Lower lobe of right lung (tissue), 2 donors: ENCODE data around the gene UTS2. TPM values are rescaled to one million over a fixed set of nuclear protein-coding genes. Genes with fewer than 3 reads are reported as not detected.

Experiments
- ATAC-seq, 2 donors: fragments of 200-7000 bp; cut with Tn5 transposase; one replicate each; pipeline ENCODE4 v1.9.1; 2020 to 2022; ENCODE audit warnings: mild to moderate bottlenecking in 2 of 2, moderate library complexity in 2 of 2
- DNase-seq: peaks from one replicate; pipeline ENCODE4 v3.0.0-alpha.2; 2020
- H3K27ac ChIP-seq: fragments of 200-600 bp; one replicate; pipeline ENCODE4 v1.8.0; 2022
- H3K27me3 ChIP-seq: fragments of 200-600 bp; one replicate; pipeline ENCODE4 v1.8.0; 2022; ENCODE audit warnings: low read depth
- H3K36me3 ChIP-seq: fragments of 200-600 bp; one replicate; pipeline ENCODE4 v1.8.0; 2022; ENCODE audit warnings: mild to moderate bottlenecking
- H3K4me1 ChIP-seq: fragments of 200-600 bp; one replicate; pipeline ENCODE4 v1.8.0; 2022
- H3K4me3 ChIP-seq: fragments of 200-600 bp; one replicate; pipeline ENCODE4 v1.8.0; 2022; ENCODE audit warnings: mild to moderate bottlenecking
- H3K9me3 ChIP-seq: fragments of 200-600 bp; one replicate; pipeline ENCODE4 v1.8.0; 2022
- intact Hi-C: fragments of 100-400 bp; cut with DNase I; formaldehyde crosslinking; loops from one replicate; pipeline ENCODE4 v1.11.0; 2022
- long read RNA-seq: library from polyadenylated mRNA; unstranded; transcript quantifications from one replicate; pipeline ENCODE4 v2.0.0, GENCODE V29; 2021
- total RNA-seq: library from RNA; stranded (reverse); fragmentation: NEBNext Ultra II Directional; extraction: Animal tissue kit (Norgen Biotek cat#: 25700); gene quantifications from one replicate; pipeline ENCODE4 v1.2.1, GENCODE V29; 2021
- TF ChIP-seq, protein P1 (sequence below): fragments of 200-600 bp; IDR thresholded peaks from one replicate; pipeline ENCODE4 v1.8.0; 2022; ENCODE audit warnings: antibody characterized with exemption, mild to moderate bottlenecking
- donor health status: DM: no; HTN: yes; CAD: no; lungs with severe emphysema.

The UTS2 gene
- not detected for total RNA-seq
- long read RNA-seq = 0 reads

GRCh38 chr1:7852804-7853683 is at the start of gene UTS2:
Gene UTS2, minus strand, starts transcription at chr1:7853065. Its CDS starts 62 bp downstream, at chr1:7853003.
- no peak for DNase-seq
- intact Hi-C loops = no loop called here
- no peaks in the 10 kb centered on the region for H3K9me3 ChIP-seq
- H3K4me1 ChIP-seq = no peaks in the 10 kb centered on the region
- H3K27ac ChIP-seq = no peak within 1 kb of the TSS
- H3K36me3 ChIP-seq = no peaks in the 10 kb centered on the region
- no peak within 1 kb of the TSS for H3K4me3 ChIP-seq
- no peaks in the 10 kb centered on the region for H3K27me3 ChIP-seq
- no peak for ATAC-seq
- TF ChIP-seq, protein P1, sequence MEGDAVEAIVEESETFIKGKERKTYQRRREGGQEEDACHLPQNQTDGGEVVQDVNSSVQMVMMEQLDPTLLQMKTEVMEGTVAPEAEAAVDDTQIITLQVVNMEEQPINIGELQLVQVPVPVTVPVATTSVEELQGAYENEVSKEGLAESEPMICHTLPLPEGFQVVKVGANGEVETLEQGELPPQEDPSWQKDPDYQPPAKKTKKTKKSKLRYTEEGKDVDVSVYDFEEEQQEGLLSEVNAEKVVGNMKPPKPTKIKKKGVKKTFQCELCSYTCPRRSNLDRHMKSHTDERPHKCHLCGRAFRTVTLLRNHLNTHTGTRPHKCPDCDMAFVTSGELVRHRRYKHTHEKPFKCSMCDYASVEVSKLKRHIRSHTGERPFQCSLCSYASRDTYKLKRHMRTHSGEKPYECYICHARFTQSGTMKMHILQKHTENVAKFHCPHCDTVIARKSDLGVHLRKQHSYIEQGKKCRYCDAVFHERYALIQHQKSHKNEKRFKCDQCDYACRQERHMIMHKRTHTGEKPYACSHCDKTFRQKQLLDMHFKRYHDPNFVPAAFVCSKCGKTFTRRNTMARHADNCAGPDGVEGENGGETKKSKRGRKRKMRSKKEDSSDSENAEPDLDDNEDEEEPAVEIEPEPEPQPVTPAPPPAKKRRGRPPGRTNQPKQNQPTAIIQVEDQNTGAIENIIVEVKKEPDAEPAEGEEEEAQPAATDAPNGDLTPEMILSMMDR = no peak

- TF ChIP-seq, protein P1 = no peak
- Histone ChIP-seq H3K27ac (no peak overlapping the region), H3K4me1 (peaks cover 6% of the 10 kb centered on the region), H3K36me3 (no peaks in the 10 kb centered on the region), H3K9me3 (no peaks in the 10 kb centered on the region), H3K27me3 (no peaks in the 10 kb centered on the region), H3K4me3 (no peak overlapping the region)
- ATAC-seq = no peak
- intact Hi-C loops = loop anchor here (10.0 kb wide), 1 partner anchor 235 kb away; no protein-coding TSS in a partner anchor
- no peak for DNase-seq
Measured at GRCh38 chr1:7899741-7900140, 46.9 kb upstream of the UTS2 start.

DNA sequence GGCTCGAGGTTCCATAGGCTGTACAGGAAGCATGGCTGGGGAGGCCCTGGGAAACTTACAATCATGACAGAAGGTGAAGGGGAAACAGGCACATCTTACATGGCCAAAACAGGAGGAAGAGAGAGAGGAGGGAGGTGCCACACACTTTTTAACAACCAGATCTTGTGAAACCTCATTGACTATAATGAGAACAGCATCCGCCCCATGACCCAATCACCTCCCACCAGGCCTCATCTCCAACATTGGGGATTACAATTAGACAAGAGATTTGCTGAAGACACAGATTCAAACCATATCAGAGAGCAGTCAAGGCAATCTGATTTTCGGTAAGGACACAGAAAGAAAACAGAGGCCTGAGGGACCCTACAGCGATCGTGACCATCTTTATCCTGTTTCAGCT is 46.1 kb upstream of the UTS2 start:
- intact Hi-C loops = no loop called here
- Histone ChIP-seq H3K4me3 (no peak overlapping the region), H3K4me1 (peaks cover 6% of the 10 kb centered on the region), H3K36me3 (no peaks in the 10 kb centered on the region), H3K27me3 (no peaks in the 10 kb centered on the region), H3K27ac (no peak overlapping the region), H3K9me3 (no peaks in the 10 kb centered on the region)
- TF ChIP-seq, protein P1 = no peak
- ATAC-seq (no peak), DNase-seq (no peak)

DNA sequence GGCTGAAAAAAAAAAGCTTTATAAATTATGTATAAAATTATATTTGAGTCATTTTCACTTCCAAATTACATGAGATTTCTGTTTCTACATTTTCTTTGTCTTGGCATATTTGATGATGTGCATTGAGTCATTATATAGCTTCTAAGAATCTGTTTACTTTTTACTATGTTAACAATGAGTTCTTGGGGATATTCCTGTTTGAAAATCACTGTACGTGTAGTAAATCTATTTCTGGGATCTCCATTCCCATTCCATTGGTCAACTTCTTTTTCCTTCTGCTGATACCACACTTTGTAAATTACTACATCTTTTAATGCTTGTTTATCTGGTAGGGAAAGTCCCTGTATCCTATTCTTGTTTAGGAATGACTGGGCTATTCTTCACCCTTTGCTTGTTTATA is 44.1 kb upstream of the UTS2 start:
- no peak for ATAC-seq

GRCh38 chr1:7893529-7894180 is 40.8 kb upstream of the UTS2 start:
- ATAC-seq (no peak), DNase-seq (no peak)
- intact Hi-C loops = no loop called here
- H3K36me3 ChIP-seq = no peaks in the 10 kb centered on the region
- TF ChIP-seq, protein P1 = no peak
- no peaks in the 10 kb centered on the region for H3K9me3 ChIP-seq
- no peak overlapping the region for H3K27ac ChIP-seq
- no peak overlapping the region for H3K4me3 ChIP-seq
- no peaks in the 10 kb centered on the region for H3K4me1 ChIP-seq
- H3K27me3 ChIP-seq = no peaks in the 10 kb centered on the region

More for the DNA sequence above, 44.1 kb upstream of the UTS2 start:
- TF ChIP-seq, protein P1 = no peak
- intact Hi-C loops = no loop called here
- Histone ChIP-seq H3K27ac (no peak overlapping the region), H3K4me3 (no peak overlapping the region), H3K36me3 (no peaks in the 10 kb centered on the region), H3K27me3 (no peaks in the 10 kb centered on the region), H3K4me1 (no peaks in the 10 kb centered on the region), H3K9me3 (no peaks in the 10 kb centered on the region)
- no peak for DNase-seq
